Measurements from ENCODE around the gene CTNNA2. TPM values are rescaled to one million over a fixed set of nuclear protein-coding genes. Genes with fewer than 3 reads are reported as not detected.

The CTNNA2 gene
- total RNA-seq, 1 experiment from 2014 or later = 0.54 TPM

GRCh38 chr2:79788952-79789651, 276.3 kb downstream of the CTNNA2 start:
- H3K36me3 ChIP-seq (ENCODE audit: control insufficient read depth, insufficient read depth, low read length) = no peaks in the 10 kb centered on the region
- ATAC-seq (no peak), DNase-seq (ENCODE audit: low read depth, low spot score) (no peak)
- H3K4me3 ChIP-seq (ENCODE audit: low read depth in 2 of 2, low read length in 2 of 2) = no peak overlapping the region
- no peaks in the 10 kb centered on the region for H3K9me3 ChIP-seq (ENCODE audit: control insufficient read depth, insufficient read depth, low read depth, low read length)
- BruUV-seq (replicated peaks) = no TSS peak
- POLR2A ChIA-PET = no interaction called here
- H3K27ac ChIP-seq (ENCODE audit: low read length) = no peak overlapping the region
- CTCF ChIA-PET = no interaction called here
- no peaks in the 10 kb centered on the region for H3K4me1 ChIP-seq (ENCODE audit: control insufficient read depth, insufficient read depth, low read length)
- TF ChIP-seq CTCF (IDR thresholded peaks at IDR 0.05) (no peak), SIN3A (IDR thresholded peaks at IDR 0.05; ENCODE audit: borderline replicate concordance, insufficient read depth, low read depth, low read length) (no peak), TCF7L2 (IDR thresholded peaks at IDR 0.05; ENCODE audit: low read depth, low read length) (no peak), REST (IDR thresholded peaks at IDR 0.05; ENCODE audit: insufficient read depth in 1 of 2, low read depth in 2 of 2, low read length in 1 of 2) (no peak), POLR2AphosphoS5 (IDR thresholded peaks at IDR 0.05; ENCODE audit: low read depth, low read length) (no peak)
- H3K27me3 ChIP-seq (ENCODE audit: control insufficient read depth, insufficient read depth, low read length) = no peaks in the 10 kb centered on the region
- intact Hi-C loops (cut with micrococcal nuclease; ENCODE audit: unreplicated experiment) = no loop called here
- in situ Hi-C loops (cut with HindIII; ENCODE audit: low pct_unique_long_range_greater_than_20kb, low sequenced_read_pairs) = no loop called here

DNA sequence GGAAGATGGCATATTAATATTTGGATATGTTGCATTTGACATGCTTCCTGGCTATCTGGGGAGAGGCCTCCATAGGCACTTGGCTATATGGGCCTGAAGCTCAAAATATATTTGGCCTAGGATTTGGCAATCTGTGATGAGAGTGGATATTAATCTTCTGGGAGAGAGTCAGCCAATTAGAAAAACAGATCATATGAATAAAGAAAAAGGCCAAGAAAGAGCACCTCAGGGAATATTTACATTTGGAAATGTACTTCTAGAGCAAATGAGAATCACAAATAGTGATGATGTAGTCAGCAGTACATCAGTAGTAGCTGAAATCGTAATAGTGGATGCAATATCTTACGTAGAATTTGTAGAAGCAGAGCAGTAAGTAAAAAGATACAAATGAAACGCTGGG, 277.0 kb downstream of the CTNNA2 start:
- in situ Hi-C loops (cut with HindIII; ENCODE audit: low pct_unique_long_range_greater_than_20kb, low sequenced_read_pairs) (no loop called here), intact Hi-C loops (cut with micrococcal nuclease; ENCODE audit: unreplicated experiment) (no loop called here)
- ChIA-PET POLR2A (no interaction called here), CTCF (no interaction called here)
- Histone ChIP-seq H3K27ac (ENCODE audit: low read length) (no peak overlapping the region), H3K4me1 (ENCODE audit: control insufficient read depth, insufficient read depth, low read length) (no peaks in the 10 kb centered on the region), H3K9me3 (ENCODE audit: control insufficient read depth, insufficient read depth, low read depth, low read length) (no peaks in the 10 kb centered on the region), H3K4me3 (ENCODE audit: low read depth in 2 of 2, low read length in 2 of 2) (no peak overlapping the region), H3K36me3 (ENCODE audit: control insufficient read depth, insufficient read depth, low read length) (no peaks in the 10 kb centered on the region), H3K27me3 (ENCODE audit: control insufficient read depth, insufficient read depth, low read length) (no peaks in the 10 kb centered on the region)
- DNase-seq (ENCODE audit: low read depth, low spot score) = no peak
- no TSS peak for BruUV-seq (replicated peaks)
- no peak for ATAC-seq
- TF ChIP-seq SIN3A (IDR thresholded peaks at IDR 0.05; ENCODE audit: borderline replicate concordance, insufficient read depth, low read depth, low read length) (no peak), CTCF (IDR thresholded peaks at IDR 0.05) (no peak), REST (IDR thresholded peaks at IDR 0.05; ENCODE audit: insufficient read depth in 1 of 2, low read depth in 2 of 2, low read length in 1 of 2) (no peak), TCF7L2 (IDR thresholded peaks at IDR 0.05; ENCODE audit: low read depth, low read length) (no peak), POLR2AphosphoS5 (IDR thresholded peaks at IDR 0.05; ENCODE audit: low read depth, low read length) (no peak)

Data from Panc1 (cell line).